HG03060 (cell line): Measurements from ENCODE around the gene CORT.
"Not testable (repeated sequence)": the region's sequence is repeated elsewhere in the genome, so short reads cannot be mapped to it uniquely, and the experiment has no call there.

ENCODE experiments used
- ATAC-seq: cut with Tn5 transposase; IDR thresholded peaks from one replicate; pipeline ENCODE4 v1.9.1; 2021; ENCODE audit warnings: low read depth, moderate number of reproducible peaks; ENCODE audit not compliant: unreplicated experiment

CORT gene

GRCh38 chr1:10449751-10450150 is at the start of gene CORT:
Gene CORT, plus strand, starts transcription at chr1:10450031. Its CDS starts 193 bp downstream, at chr1:10450224.
- no peak for ATAC-seq

DNA sequence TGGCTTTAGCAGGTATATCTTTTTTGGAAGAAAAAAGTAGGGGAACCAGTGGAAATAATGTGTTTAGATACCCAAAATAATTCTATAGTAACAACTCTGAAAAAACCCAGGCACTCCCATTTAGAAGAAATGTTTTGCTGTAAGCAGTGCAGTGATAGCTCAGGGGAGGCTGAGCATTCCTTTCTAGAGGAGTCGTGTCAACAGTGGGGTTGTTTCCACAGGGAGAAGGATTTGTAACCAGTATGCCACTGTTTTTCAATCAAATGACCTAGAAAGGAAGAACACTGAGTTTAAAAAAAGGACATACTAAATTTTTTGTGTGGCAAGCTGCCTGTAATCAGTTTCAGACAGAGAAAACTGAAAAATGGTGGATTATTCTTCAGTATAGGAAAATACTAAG is 48.5 kb upstream of the CORT start:
- no peak for ATAC-seq

GRCh38 chr1:10402729-10403274 is 47.0 kb upstream of the CORT start:
- no peak for ATAC-seq

GRCh38 chr1:10407201-10407600 is 42.6 kb upstream of the CORT start:
- no peak for ATAC-seq

DNA sequence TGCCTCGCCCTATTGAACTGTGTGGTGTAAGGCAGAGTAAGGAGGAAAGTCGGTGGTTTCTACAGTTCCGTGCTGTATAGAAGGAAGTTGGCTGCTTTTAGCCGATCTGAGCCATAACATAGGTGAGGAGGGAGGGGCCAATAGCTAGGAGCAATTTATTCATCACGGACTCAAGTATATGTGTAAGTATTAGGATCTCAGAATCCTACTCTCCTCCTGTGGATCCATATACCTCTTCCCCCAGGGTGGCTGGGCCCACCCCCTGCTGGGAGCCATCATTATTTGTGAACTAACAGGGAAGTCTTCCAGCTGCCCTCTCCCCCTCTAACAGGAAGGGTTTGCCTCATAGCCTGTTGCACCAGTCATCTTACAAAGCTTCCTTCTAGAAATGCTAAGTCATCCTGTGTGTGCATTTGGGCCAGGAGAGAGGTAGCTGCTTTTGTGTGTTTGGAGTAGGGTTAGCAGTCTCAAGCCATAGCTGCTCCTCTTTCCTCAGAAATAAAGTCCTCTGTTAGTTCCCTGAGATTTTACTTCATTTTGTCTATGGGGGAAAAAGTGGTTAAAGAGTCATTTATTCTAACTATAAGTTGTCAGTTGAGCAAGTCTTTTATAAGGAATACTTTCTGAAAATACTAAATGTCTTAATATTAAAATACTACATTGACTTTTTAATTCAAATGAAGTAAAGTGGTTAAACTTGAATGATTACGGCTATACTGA is 34.5 kb upstream of the CORT start:
- no peak for ATAC-seq

GRCh38 chr1:10415967-10416366 is 33.9 kb upstream of the CORT start:
- ATAC-seq: not testable (repeated sequence)

GRCh38 chr1:10418741-10419140 is 31.1 kb upstream of the CORT start:
- not testable (repeated sequence) for ATAC-seq

DNA sequence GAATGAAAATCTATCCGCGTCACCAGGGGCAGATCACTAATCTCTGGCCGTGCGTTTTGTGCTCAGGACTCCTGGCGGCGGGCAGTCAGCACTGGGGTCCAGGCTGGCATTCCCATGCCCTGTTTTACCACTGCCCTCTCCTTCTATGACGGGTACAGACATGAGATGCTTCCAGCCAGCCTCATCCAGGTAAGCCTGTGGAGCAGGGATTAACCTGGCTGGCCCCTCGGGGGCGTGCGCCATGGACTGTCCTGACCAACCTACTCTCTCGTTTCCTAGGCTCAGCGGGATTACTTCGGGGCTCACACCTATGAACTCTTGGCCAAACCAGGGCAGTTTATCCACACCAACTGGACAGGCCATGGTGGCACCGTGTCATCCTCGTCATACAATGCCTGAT is 30.5 kb upstream of the CORT start:
- no peak for ATAC-seq

DNA sequence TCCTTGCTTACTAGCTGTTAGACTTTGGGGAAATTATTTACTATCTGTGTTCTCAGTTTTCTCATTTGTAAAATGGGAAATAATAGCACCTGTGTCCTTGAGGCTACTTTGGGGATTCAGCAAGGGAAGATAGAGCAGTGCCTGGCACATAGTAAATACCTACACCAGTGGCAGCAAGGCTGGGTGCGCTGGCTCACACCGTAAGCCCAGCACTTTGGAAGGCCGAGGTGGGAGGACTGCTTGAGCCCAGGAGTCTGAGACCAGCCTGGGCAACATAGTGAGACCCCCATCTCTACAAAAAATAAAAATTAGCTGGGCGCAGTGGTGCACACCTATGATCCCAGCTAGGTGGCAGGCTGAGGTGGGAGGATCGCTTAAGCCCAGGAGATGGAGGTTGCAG is 28.2 kb upstream of the CORT start:
- no peak for ATAC-seq

DNA sequence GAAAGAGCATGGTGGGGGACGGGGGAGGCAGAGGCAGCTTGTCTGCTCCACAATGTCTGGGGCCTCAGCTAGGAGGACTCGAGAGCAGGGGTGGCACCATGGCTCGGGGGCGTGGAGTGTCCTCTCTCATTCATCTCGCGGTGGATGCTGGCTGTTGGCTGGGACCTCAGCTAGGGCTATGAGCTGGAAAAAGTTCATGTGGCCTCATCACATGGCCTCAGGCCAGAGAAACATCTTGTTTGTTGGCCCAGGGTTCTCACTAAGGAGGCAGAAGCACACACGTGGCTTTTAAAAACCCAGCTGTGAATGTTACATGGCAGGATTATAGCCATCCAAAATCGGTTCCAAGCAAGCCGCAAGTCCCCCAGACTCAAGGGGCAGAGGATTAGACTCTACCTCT is 25.8 kb upstream of the CORT start:
- no peak for ATAC-seq

GRCh38 chr1:10424651-10425050 is 25.2 kb upstream of the CORT start:
- ATAC-seq: no peak

DNA sequence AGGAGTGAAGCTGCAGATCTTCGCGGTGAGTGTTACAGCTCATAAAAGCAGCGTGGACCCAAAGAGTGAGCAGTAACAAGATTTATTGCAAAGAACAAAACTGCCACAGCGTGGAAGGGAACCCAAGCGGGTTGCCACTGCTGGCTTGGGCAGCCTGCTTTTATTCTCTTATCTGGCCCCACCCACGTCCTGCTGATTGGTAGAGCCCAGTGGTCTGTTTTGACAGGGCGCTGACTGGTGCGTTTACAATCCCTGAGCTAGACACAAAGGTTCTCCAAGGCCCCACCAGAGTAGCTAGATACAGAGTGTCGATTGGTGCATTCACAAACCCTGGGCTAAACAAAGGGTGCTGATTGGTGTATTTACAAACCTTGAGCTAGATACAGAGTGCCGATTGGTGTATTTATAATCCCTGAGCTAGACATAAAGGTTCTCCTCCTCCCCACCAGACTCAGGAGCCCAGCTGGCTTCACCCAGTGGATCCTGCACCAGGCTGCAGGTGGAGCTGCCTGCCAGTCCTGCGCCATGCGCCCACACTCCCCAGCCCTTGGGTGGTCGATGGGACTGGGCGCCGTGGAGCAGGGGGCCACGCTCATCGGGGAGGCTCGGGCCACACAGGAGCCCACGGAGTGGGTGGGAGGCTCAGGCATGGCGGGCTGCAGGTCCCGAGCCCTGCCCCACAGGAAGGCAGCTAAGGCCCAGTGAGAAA is 23.9 kb upstream of the CORT start:
- not testable (repeated sequence) for ATAC-seq

- not testable (repeated sequence) for ATAC-seq
Observed at GRCh38 chr1:10426535-10426848, 23.3 kb upstream of the CORT start.

GRCh38 chr1:10428984-10429383 is 20.8 kb upstream of the CORT start:
- ATAC-seq: no peak

DNA sequence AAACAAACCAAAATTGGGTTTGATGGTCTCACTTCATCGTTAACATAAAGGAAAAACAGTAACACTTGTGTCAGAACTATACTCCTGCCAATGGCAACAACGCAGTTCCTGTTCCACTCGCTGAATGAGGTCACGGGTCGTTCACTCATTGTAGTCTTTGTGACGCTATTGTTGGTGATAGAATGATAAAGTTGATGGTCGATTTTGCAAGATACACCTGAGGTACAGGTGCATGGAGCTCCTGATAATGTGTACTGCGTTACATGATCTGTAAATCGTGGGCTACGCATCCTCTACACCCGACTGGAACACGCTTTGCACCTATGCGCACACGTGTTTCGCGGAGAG is 20.0 kb upstream of the CORT start:
- ATAC-seq: no peak

- ATAC-seq: no peak
Observed at GRCh38 chr1:10430216-10431069, 19.4 kb upstream of the CORT start, which contains the start of gene CENPS. Gene CENPS, plus strand, starts transcription at chr1:10430433. Its CDS starts 85 bp downstream, at chr1:10430518.

GRCh38 chr1:10431070-10431730 is 18.6 kb upstream of the CORT start:
- ATAC-seq: no peak

DNA sequence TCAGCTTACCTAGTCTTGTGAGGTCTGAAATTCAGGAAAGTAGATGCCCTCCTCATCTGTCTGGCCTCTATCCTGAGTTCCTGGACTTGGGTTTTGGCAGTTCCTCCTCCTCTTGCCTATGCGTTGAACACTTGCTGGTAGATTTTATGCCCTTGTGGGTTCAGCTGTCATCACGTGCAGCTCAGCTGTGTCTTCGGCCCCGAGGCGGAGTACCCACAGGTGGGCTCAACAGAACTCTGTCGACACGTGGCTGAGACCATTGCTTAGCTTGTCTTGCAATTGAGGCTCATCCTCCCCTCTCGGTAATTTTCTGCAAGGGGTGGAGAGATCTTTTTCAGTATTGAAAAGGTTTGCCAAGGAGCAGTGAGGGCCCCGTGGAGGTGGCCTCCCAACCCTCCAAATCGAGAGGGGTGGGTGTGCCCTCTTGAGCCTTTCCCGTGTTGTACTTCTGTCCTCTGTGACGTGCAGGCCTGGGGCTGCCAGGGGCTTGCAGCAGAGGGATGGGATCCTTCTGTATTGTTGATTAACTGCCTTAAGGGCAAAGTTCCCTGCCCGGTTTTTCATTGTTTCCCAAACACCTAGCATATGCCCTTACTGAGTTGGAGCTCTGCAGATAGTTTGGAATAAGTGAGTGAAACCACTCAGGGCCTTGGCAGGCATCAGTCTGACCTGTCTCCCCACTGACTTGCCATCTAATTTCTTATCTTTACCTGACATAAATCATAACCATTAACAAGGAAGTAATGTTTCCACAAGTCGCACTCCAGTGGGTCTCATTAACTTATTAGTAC is 16.7 kb upstream of the CORT start:
- no peak for ATAC-seq

- ATAC-seq: no peak
Observed at GRCh38 chr1:10433790-10434189, 16.0 kb upstream of the CORT start.

GRCh38 chr1:10434590-10434989 is 15.2 kb upstream of the CORT start:
- ATAC-seq: no peak
